DOHH2 (cell line): ENCODE measurements around the gene EIF3CL.
"Not testable (repeated sequence)": the region's sequence is repeated elsewhere in the genome, so short reads cannot be mapped to it uniquely, and the experiment has no call there.

Experiments
- EZH2phosphoT487 ChIP-seq: fragments of 200-600 bp; sonication (generic); IDR thresholded peaks from 2 replicates; pipeline ENCODE4 v1.6.1; 2017; ENCODE audit warnings: borderline replicate concordance, mild to moderate bottlenecking, antibody characterized with exemption, low read length, moderate library complexity, mixed read lengths
- TF ChIP-seq, protein P1 (sequence below): fragments of 200-600 bp; sonication (generic); IDR thresholded peaks from one replicate; pipeline ENCODE4 v1.5.1; 2014; ENCODE audit warnings: antibody characterized with exemption, mild to moderate bottlenecking, low read depth, low read length; ENCODE audit not compliant: poor library complexity, severe bottlenecking

DNA sequence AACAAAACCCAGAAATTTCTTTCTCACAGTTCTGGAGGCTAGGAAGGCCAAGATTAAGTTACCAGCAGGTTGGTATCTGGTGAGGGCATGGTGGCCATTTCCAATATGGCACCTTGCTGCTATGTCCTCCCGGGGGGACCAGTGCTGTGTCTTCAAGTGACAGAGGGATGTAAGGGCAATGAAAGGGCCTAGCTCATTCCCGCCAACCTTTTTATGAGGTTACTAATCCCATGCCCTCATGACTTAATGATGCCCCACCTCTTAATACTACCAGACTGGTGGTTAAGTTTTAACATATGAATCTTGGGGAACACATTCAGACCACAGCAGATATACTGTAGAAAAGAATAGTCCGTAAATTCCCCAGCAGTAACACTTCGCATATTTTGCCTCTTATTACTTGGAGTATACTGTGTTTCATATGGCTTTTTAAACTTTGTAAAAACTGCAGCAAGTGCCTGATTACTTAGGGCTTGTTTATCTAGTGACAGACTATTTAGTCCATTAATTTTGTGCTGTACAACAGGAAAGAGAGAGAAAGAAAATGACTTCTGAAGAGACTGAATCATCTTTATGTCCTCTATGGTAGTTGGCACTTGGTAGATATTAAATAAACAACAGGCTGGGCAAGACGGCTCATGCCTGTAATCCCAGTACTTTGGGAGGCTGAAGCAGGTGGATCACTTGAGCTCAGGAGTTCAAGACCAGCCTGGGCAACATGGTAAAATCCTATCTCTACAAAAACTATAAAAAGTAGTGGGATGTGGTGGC lies 66.5 kb downstream of the EIF3CL start:
- TF ChIP-seq, protein P1, sequence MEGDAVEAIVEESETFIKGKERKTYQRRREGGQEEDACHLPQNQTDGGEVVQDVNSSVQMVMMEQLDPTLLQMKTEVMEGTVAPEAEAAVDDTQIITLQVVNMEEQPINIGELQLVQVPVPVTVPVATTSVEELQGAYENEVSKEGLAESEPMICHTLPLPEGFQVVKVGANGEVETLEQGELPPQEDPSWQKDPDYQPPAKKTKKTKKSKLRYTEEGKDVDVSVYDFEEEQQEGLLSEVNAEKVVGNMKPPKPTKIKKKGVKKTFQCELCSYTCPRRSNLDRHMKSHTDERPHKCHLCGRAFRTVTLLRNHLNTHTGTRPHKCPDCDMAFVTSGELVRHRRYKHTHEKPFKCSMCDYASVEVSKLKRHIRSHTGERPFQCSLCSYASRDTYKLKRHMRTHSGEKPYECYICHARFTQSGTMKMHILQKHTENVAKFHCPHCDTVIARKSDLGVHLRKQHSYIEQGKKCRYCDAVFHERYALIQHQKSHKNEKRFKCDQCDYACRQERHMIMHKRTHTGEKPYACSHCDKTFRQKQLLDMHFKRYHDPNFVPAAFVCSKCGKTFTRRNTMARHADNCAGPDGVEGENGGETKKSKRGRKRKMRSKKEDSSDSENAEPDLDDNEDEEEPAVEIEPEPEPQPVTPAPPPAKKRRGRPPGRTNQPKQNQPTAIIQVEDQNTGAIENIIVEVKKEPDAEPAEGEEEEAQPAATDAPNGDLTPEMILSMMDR = not testable (repeated sequence)
- not testable (repeated sequence) for TF ChIP-seq EZH2phosphoT487
